Effector memory CD4-positive, alpha-beta T cell (primary cell): ENCODE results near the gene MED27.

ENCODE experiments used
- DNase-seq, 3 donors: peaks; one replicate each; pipeline ENCODE4 v3.0.0-alpha.2; 2020
- H3K27ac ChIP-seq: 2 replicates; pipeline ENCODE4 v1.7.0; 2013; ENCODE audit warnings: mild to moderate bottlenecking, low read length, moderate library complexity; ENCODE audit not compliant: insufficient read depth, poor library complexity, severe bottlenecking
- H3K27me3 ChIP-seq: replicated peaks from 2 replicates; pipeline ENCODE4 v1.7.0; 2013; ENCODE audit warnings: mild to moderate bottlenecking, low read length; ENCODE audit not compliant: insufficient read depth, control insufficient read depth, poor library complexity, severe bottlenecking
- H3K36me3 ChIP-seq: 2 replicates; pipeline ENCODE4 v1.7.0; 2013; ENCODE audit warnings: mild to moderate bottlenecking, low read length, moderate library complexity; ENCODE audit not compliant: control insufficient read depth, insufficient read depth
- H3K4me1 ChIP-seq: 2 replicates; pipeline ENCODE4 v1.7.0; 2013; ENCODE audit warnings: low read length, mild to moderate bottlenecking; ENCODE audit not compliant: control insufficient read depth, insufficient read depth, poor library complexity, severe bottlenecking
- H3K4me3 ChIP-seq: 2 replicates; pipeline ENCODE4 v1.7.0; 2013; ENCODE audit warnings: low read length, low read depth, mild to moderate bottlenecking; ENCODE audit not compliant: insufficient read depth, poor library complexity, severe bottlenecking
- H3K9me3 ChIP-seq: 2 replicates; pipeline ENCODE4 v1.7.0; 2013; ENCODE audit warnings: mild to moderate bottlenecking, low read length, moderate library complexity; ENCODE audit not compliant: control insufficient read depth

MED27 gene

DNA sequence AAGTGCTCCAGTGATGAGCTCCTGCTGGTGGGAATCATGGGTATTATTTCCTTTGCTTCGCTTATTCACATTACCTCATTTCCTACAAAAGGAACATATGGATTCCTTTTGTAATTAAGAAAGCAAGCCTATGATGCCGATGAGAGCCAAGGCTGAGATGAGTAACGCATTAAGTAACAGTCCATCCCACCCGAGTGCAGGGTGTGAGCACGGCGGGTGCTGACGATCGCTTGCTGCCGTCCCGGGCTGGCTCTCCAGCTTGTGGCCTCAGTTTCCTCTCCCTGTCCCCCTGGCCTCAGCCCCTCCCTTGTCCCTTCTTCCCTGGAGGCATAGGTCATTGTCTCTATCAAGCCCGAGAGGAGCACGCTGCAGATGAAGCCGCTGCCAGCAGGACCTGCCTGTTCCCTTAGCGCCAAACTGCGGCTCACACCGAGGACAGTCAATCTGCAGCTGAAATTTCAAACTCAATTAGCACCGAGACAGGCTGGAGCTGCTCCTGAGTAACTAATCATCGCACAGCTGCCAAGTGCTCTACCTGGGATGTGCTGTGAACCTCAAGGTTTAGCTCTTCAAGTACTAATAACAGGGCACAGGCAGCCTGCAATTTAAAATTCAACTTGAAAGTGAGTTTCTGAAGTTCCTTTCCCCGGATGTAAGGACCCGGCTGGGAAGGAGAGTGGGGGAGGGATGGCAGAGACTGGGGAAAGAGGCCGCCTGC is 224.6 kb downstream of the MED27 start:
- H3K4me3 ChIP-seq: no peak overlapping the region
- H3K36me3 ChIP-seq: peaks cover 3% of the 10 kb centered on the region
- no peak overlapping the region for H3K27ac ChIP-seq
- H3K27me3 ChIP-seq: no peaks in the 10 kb centered on the region
- H3K9me3 ChIP-seq: no peaks in the 10 kb centered on the region
- no peak for DNase-seq
- no peaks in the 10 kb centered on the region for H3K4me1 ChIP-seq

GRCh38 chr9:131854334-131854733 is 225.3 kb downstream of the MED27 start:
- H3K9me3 ChIP-seq: no peaks in the 10 kb centered on the region
- no peak for DNase-seq
- no peak overlapping the region for H3K4me3 ChIP-seq
- no peaks in the 10 kb centered on the region for H3K4me1 ChIP-seq
- no peak overlapping the region for H3K27ac ChIP-seq
- no peaks in the 10 kb centered on the region for H3K36me3 ChIP-seq
- H3K27me3 ChIP-seq: no peaks in the 10 kb centered on the region

- Histone ChIP-seq H3K36me3 (no peaks in the 10 kb centered on the region), H3K9me3 (no peaks in the 10 kb centered on the region), H3K27ac (no peak overlapping the region), H3K4me1 (no peaks in the 10 kb centered on the region), H3K27me3 (no peaks in the 10 kb centered on the region), H3K4me3 (no peak overlapping the region)
- no peak for DNase-seq
Observed at GRCh38 chr9:131853434-131853833, 226.2 kb downstream of the MED27 start.

DNA sequence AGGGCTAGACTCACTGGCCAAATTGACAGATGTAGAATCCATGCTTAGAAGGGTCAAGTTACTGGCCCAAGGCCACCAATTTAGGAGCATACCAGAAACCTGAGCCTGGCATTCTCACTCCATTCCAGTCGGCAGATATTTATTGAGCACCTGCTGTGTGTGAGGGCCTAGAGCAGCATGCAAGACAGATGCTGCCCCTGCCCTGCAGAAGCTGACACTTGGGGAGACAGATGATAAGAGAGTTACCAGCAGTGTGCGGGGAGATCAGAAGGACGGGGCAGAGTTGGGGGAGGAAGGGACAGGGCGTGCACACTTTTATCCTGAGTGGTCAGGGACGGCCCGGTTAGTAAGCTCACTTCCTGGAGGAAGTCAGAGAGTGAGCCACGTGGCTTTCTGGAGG is 228.3 kb downstream of the MED27 start:
- Histone ChIP-seq H3K4me3 (no peak overlapping the region), H3K36me3 (no peaks in the 10 kb centered on the region), H3K27ac (no peak overlapping the region), H3K4me1 (no peaks in the 10 kb centered on the region), H3K27me3 (no peaks in the 10 kb centered on the region), H3K9me3 (no peaks in the 10 kb centered on the region)
- no peak for DNase-seq

DNA sequence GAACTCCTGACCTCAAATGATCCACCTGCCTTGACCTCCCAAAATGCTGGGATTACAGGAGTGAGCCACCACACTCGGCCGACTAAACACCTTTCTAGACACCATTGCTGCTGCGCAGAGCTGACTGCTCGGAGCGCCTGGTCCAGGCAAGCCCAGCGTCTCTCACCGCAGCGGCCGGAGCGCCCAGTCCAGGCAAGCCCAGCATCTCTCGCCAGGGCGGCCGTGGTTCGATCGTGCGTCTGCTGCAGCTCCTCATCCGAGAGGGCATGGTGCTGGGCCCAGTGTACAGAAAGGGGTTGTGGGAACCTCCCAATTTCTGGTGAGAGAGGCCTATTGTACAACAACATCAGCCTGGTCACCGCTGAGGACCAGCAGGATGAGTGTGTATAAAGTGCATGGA is 230.3 kb downstream of the MED27 start:
- Histone ChIP-seq H3K27me3 (no peaks in the 10 kb centered on the region), H3K4me3 (no peak overlapping the region), H3K4me1 (no peaks in the 10 kb centered on the region), H3K9me3 (no peaks in the 10 kb centered on the region), H3K36me3 (no peaks in the 10 kb centered on the region), H3K27ac (no peak overlapping the region)
- no peak for DNase-seq

GRCh38 chr9:131848570-131849160 is 231.0 kb downstream of the MED27 start:
- no peak overlapping the region for H3K27ac ChIP-seq
- H3K27me3 ChIP-seq: no peaks in the 10 kb centered on the region

GRCh38 chr9:131847665-131848354 is 231.9 kb downstream of the MED27 start:
- DNase-seq: no peak
- no peaks in the 10 kb centered on the region for H3K4me1 ChIP-seq
- no peaks in the 10 kb centered on the region for H3K36me3 ChIP-seq
- H3K9me3 ChIP-seq: no peaks in the 10 kb centered on the region
- H3K27me3 ChIP-seq: no peaks in the 10 kb centered on the region
- no peak overlapping the region for H3K4me3 ChIP-seq
- H3K27ac ChIP-seq: no peak overlapping the region

More at GRCh38 chr9:131848570-131849160, 231.0 kb downstream of the MED27 start:
- no peak overlapping the region for H3K4me3 ChIP-seq
- no peaks in the 10 kb centered on the region for H3K4me1 ChIP-seq
- no peak for DNase-seq
- H3K9me3 ChIP-seq: no peaks in the 10 kb centered on the region
- no peaks in the 10 kb centered on the region for H3K36me3 ChIP-seq

GRCh38 chr9:131845305-131846298 is 234.1 kb downstream of the MED27 start:
- Histone ChIP-seq H3K36me3 (no peaks in the 10 kb centered on the region), H3K4me3 (no peak overlapping the region), H3K4me1 (peaks cover 2% of the 10 kb centered on the region), H3K27ac (no peak overlapping the region), H3K27me3 (no peaks in the 10 kb centered on the region), H3K9me3 (no peaks in the 10 kb centered on the region)
- no peak for DNase-seq

- no peaks in the 10 kb centered on the region for H3K36me3 ChIP-seq
- DNase-seq: no peak
- no peaks in the 10 kb centered on the region for H3K9me3 ChIP-seq
- no peak overlapping the region for H3K4me3 ChIP-seq
- peaks cover 11% of the 10 kb centered on the region for H3K4me1 ChIP-seq
- no peak overlapping the region for H3K27ac ChIP-seq
- no peaks in the 10 kb centered on the region for H3K27me3 ChIP-seq
Observed at GRCh38 chr9:131844745-131845118, 234.9 kb downstream of the MED27 start.
